ENCODE data around the gene RPUSD4.
A peak's percentile ranks its signal among the peaks of the same experiment; 100 is the strongest.

Gene RPUSD4

DNA sequence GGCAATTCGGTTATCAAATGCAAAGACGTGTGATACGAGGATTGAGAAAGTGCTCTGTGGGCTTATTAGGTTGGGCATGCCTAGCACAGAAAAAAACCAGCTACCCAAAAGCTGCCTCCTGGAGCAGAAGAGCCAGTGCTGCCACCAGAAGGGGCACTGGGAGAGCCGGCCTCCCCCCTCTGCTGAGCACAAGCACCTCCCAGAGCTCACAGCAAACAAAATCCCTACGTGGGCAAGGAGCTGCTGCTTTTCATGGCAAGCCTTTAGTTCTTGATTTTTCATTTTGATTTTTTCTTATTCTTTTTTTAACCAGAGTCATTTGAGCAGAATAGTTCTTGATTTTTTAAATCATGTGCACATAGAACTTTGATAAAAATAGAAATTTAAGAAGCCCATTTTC lies 12.8 kb downstream of the RPUSD4 start:
- H3K27ac ChIP-seq: no peak overlapping the region
- peaks cover 88 to 98% (median 94%) of the 10 kb centered on the region in 11 experiments for H3K36me3 ChIP-seq
- H3K4me2 ChIP-seq: no peak overlapping the region
- H4K20me1 ChIP-seq: peaks cover 0 to 94% (median 38%) of the 10 kb centered on the region in 11 experiments; a peak in 15 of 22 replicates
- no peaks in the 10 kb centered on the region for H3K27me3 ChIP-seq
- peaks cover 18 to 36% (median 25%) of the 10 kb centered on the region in 11 experiments; a peak in 21 of 22 replicates for H3K9me3 ChIP-seq (replicated peaks in 1 of 11)
- H3K4me3 ChIP-seq: no peak overlapping the region
- no peak for TF ChIP-seq Cebpa-rat (IDR thresholded peaks at IDR 0.05)
- no peak overlapping the region for H3K9ac ChIP-seq
- no peaks in the 10 kb centered on the region for H3K4me1 ChIP-seq

DNA sequence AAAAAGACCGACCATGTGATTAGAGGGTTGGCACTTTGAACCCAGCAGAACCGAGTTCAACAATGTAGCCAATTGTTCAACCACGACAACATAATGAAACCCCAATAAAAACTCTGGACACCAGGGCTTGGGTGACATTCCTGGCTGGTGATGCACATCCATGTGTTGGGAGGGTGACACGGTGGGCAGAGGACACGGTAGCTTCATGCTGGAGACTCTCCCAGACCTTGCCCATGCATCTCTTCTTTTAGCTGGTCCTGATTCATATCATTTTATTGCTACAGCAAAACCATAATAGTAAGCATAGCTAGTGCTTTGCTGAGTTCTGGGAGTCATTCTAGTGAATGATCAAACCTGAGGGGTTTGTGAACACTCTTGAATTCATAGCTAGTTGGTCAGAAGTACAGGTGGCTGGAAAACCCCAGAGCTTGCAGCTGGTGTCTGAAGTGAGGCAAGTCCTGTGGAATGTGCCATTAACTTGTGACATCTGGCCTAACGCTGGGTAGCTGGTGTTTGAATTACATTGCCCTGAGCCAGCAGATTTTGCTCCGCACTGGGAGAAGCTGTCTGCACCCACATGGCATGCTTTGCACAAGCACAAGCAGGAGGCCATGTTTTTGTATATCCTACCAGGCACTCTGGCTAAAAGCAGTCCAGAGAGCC lies 14.0 kb downstream of the RPUSD4 start:
- peaks cover 18 to 36% (median 25%) of the 10 kb centered on the region in 11 experiments; a peak in 21 of 22 replicates for H3K9me3 ChIP-seq (replicated peaks in 1 of 11)
- no peak overlapping the region for H3K4me3 ChIP-seq
- no peak overlapping the region for H3K9ac ChIP-seq
- H4K20me1 ChIP-seq: peaks cover 0 to 97% (median 44%) of the 10 kb centered on the region in 11 experiments; a peak in 16 of 22 replicates
- no peak for TF ChIP-seq Cebpa-rat (IDR thresholded peaks at IDR 0.05)
- H3K36me3 ChIP-seq: peaks cover 88 to 98% (median 94%) of the 10 kb centered on the region in 11 experiments
- no peak overlapping the region for H3K4me2 ChIP-seq
- no peaks in the 10 kb centered on the region for H3K4me1 ChIP-seq
- no peaks in the 10 kb centered on the region for H3K27me3 ChIP-seq
- no peak overlapping the region for H3K27ac ChIP-seq

DNA sequence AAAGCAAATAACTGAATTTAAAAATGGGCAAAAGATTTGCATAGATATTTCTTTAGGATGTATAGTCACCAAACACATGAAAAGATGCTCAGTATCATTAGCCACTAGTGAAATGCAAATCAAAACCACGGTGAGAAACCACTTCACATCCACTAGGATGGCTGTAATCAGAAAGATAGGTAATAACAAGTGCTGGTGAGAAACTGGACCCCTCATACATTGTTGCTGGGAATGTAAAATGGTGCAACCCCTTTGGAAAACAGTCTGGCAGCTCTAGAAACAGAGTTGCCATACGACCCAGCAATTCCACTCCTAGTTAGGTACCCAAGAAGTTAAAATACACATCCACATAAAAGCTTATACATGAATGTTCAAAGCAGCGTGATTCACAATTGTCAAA lies 16.3 kb downstream of the RPUSD4 start:
- peaks cover 83 to 97% (median 93%) of the 10 kb centered on the region in 11 experiments for H3K36me3 ChIP-seq
- no peak overlapping the region for H3K4me2 ChIP-seq
- H3K27me3 ChIP-seq: no peaks in the 10 kb centered on the region
- peaks cover 18 to 36% (median 25%) of the 10 kb centered on the region in 11 experiments; a peak in 21 of 22 replicates for H3K9me3 ChIP-seq (replicated peaks in 1 of 11)
- H3K27ac ChIP-seq: no peak overlapping the region
- peaks cover 0 to 95% (median 34%) of the 10 kb centered on the region in 11 experiments; a peak in 14 of 22 replicates for H4K20me1 ChIP-seq
- no peaks in the 10 kb centered on the region for H3K4me1 ChIP-seq
- H3K9ac ChIP-seq: no peak overlapping the region
- H3K4me3 ChIP-seq: no peak overlapping the region
- TF ChIP-seq Cebpa-rat (IDR thresholded peaks at IDR 0.05): no peak

DNA sequence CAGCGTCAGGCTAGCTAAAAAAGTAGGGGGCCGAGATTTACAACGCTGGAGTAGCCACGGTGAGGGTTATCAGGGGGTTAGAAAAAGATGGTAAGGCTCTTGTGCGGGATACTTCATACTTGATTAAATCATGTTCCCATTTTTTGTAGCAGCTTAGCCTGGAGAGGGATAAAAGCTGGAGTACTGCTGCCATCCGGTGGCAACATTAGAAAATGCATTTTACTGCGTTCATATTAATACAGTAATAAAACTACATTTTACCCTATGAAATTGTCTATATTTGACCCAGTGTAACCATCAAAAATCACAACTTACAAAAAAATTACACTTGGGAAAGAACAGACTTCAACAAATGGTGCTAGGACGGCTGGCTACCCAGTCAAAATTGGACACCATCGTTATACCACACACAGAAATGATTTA lies 17.3 kb downstream of the RPUSD4 start:
- Histone ChIP-seq H3K36me3 (peaks cover 73 to 89% (median 85%) of the 10 kb centered on the region in 11 experiments), H3K4me1 (peaks cover 0 to 6% (median 3%) of the 10 kb centered on the region in 10 experiments; a peak in 15 of 20 replicates), H3K4me2 (no peak overlapping the region), H3K27me3 (no peaks in the 10 kb centered on the region), H3K9ac (no peak overlapping the region), H4K20me1 (peaks cover 0 to 95% (median 39%) of the 10 kb centered on the region in 11 experiments; a peak in 17 of 22 replicates), H3K4me3 (no peak overlapping the region), H3K27ac (no peak overlapping the region), H3K9me3 (replicated peaks in 1 of 11) (peaks cover 18 to 36% (median 25%) of the 10 kb centered on the region in 11 experiments; a peak in 21 of 22 replicates)
- TF ChIP-seq Cebpa-rat (IDR thresholded peaks at IDR 0.05): no peak

DNA sequence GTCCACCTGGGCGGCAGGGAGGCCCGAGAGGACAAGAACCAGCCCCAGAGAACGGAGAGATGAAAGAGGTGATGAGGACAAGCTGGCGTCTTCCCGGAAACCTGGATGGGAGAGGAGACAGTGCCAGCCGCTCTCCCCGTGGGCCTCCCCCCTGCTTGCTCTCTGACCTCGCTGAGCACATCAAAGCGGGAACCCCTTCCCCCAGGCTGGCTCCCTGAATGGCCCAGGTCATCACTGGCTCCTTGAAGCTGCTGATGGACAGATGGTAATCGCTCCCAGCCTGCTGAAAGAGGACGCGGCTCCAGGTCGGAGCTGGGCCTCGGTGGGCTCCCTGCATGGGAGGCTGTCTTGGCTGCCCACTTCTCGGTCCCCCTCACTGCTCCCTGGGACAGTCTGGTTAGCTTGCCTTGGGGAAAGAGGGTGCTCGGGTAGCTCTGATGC lies 18.4 kb downstream of the RPUSD4 start:
- no peaks in the 10 kb centered on the region for H3K27me3 ChIP-seq
- 0 out of 22 replicates have a peak overlapping the region, but pooled peaks of 2 of the 11 experiments have one; percentile 2 to 24 for H3K9ac ChIP-seq
- peaks cover 62 to 80% (median 74%) of the 10 kb centered on the region in 11 experiments for H3K36me3 ChIP-seq
- H3K9me3 ChIP-seq (replicated peaks in 1 of 11): peaks cover 14 to 29% (median 19%) of the 10 kb centered on the region in 11 experiments; a peak in 21 of 22 replicates
- H3K4me2 ChIP-seq: no peak overlapping the region
- no peak overlapping the region for H3K27ac ChIP-seq
- peaks cover 0 to 17% (median 13%) of the 10 kb centered on the region in 10 experiments; a peak in 15 of 20 replicates for H3K4me1 ChIP-seq
- peaks cover 0 to 96% (median 50%) of the 10 kb centered on the region in 11 experiments; a peak in 18 of 22 replicates for H4K20me1 ChIP-seq
- H3K4me3 ChIP-seq: no peak overlapping the region
- no peak for TF ChIP-seq Cebpa-rat (IDR thresholded peaks at IDR 0.05)

DNA sequence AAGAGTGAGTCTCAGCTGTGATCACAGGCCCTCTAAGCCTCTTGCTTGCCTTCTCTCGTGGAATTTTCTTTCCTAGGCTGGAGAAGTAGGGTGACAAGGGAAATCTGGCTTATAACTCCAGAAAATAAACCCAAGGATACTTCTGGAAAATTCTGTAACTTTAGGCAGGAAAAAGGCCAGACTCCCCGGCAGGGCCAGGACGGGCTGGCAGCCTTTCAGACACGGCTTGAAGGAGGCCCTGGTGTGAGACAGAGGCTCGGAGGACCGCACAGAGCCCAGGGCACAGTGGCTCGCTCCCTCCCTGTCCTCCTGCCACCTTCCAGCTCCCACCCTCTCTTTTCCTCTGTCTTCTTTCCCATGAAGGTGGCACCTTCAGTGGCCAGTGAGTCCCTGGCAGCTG lies 19.1 kb downstream of the RPUSD4 start:
- Histone ChIP-seq H3K9ac (peak overlapping the region in 3 of 11 experiments; percentile 6 to 28 (median 24); a peak in 3 of 22 replicates), H3K36me3 (peaks cover 55 to 73% (median 67%) of the 10 kb centered on the region in 11 experiments), H3K4me1 (peaks cover 0 to 23% (median 20%) of the 10 kb centered on the region in 10 experiments; a peak in 15 of 20 replicates), H3K27me3 (no peaks in the 10 kb centered on the region), H3K4me2 (no peak overlapping the region), H3K27ac (no peak overlapping the region), H4K20me1 (peaks cover 0 to 96% (median 52%) of the 10 kb centered on the region in 11 experiments; a peak in 18 of 22 replicates), H3K4me3 (no peak overlapping the region), H3K9me3 (replicated peaks in 1 of 11) (peaks cover 7 to 22% (median 12%) of the 10 kb centered on the region in 11 experiments; a peak in 21 of 22 replicates)
- TF ChIP-seq Cebpa-rat (IDR thresholded peaks at IDR 0.05): no peak

DNA sequence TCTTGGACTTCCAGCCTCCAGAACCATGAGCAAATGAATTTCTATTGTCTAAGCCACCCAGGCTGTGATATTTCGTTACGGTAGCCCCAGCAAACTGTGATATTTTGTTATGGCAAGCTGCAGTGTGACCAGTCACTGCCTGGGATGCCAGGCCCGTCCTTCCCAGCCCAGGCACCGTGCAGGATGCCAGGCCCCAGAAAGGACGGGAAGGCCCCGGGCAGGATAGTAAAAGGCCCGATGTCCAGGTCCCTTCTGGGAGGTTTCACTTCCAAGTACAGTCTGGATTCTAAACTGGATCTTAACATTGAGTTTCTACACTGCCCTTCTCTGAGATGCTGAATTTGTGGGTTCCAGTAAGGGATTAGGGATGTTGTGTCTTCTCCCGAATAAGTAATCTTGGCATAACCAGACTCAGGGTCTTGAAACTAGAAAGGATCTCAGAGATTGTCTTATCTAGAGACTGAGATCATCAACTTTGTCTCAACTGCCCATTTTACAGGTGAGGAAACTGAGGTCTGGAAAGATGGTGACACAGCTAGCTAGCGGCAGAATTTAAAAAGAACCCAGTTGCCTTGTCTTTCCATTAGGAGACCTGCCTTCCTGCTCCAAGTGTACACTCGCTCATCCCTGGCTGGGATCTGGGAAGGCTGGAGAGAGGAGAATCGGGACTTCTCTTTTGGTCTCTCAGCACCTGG lies 19.9 kb downstream of the RPUSD4 start:
- Histone ChIP-seq H3K4me2 (no peak overlapping the region), H3K4me3 (no peak overlapping the region), H3K9me3 (replicated peaks in 1 of 11) (peaks cover 0 to 15% (median 8%) of the 10 kb centered on the region in 11 experiments; a peak in 10 of 22 replicates), H3K36me3 (peaks cover 47 to 64% (median 59%) of the 10 kb centered on the region in 11 experiments), H3K27ac (no peak overlapping the region), H4K20me1 (peaks cover 0 to 96% (median 52%) of the 10 kb centered on the region in 11 experiments; a peak in 18 of 22 replicates), H3K27me3 (no peaks in the 10 kb centered on the region), H3K9ac (no peak overlapping the region), H3K4me1 (peaks cover 0 to 32% (median 29%) of the 10 kb centered on the region in 10 experiments; a peak in 15 of 20 replicates)
- TF ChIP-seq Cebpa-rat (IDR thresholded peaks at IDR 0.05): no peak

DNA sequence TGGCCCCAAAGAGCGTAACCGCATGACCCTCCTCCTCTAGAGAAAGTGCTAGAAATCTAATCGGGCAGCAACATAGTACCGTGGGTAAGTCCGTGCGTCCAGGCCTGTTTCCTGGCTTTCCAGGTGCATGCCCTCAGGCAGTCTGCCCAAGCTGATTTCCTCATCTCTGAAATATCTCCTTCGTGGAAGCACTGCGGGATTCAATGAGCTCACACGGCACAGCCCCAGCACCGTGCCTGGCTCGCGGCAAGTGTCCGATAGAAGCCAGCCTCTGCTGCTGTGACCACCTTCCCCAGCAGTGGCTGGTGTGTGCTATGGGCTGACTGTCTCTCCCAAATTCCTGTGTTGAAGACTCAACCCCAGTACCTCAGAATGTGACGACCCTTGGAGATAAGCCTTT lies 20.7 kb downstream of the RPUSD4 start:
- peaks cover 5 to 39% (median 36%) of the 10 kb centered on the region in 10 experiments; a peak in 18 of 20 replicates for H3K4me1 ChIP-seq
- H3K27me3 ChIP-seq: no peaks in the 10 kb centered on the region
- H3K27ac ChIP-seq: no peak overlapping the region
- no peak overlapping the region for H3K9ac ChIP-seq
- TF ChIP-seq Cebpa-rat (IDR thresholded peaks at IDR 0.05): no peak
- H3K9me3 ChIP-seq (replicated peaks in 1 of 11): peaks cover 0 to 9% (median 7%) of the 10 kb centered on the region in 11 experiments; a peak in 9 of 22 replicates
- no peak overlapping the region for H3K4me2 ChIP-seq
- no peak overlapping the region for H3K4me3 ChIP-seq
- peaks cover 0 to 96% (median 57%) of the 10 kb centered on the region in 11 experiments; a peak in 18 of 22 replicates for H4K20me1 ChIP-seq
- peaks cover 41 to 57% (median 51%) of the 10 kb centered on the region in 11 experiments for H3K36me3 ChIP-seq

All from BLaER1 treated with 17β-estradiol and CSF1 and Interleukin-3, amounts not matched to agents 10 nM and 100 nM (cell line).